ENCODE results near the gene MYLK4.

The MYLK4 gene

GRCh38 chr6:2655844-2656433 lies 94.8 kb downstream of the MYLK4 start:
- DNase-seq: no peak

GRCh38 chr6:2653369-2654032 lies 97.2 kb downstream of the MYLK4 start:
- no peak for DNase-seq

GRCh38 chr6:2652611-2653010 lies 98.1 kb downstream of the MYLK4 start:
- DNase-seq: no peak

GRCh38 chr6:2651961-2652360 lies 98.8 kb downstream of the MYLK4 start:
- no peak for DNase-seq

GRCh38 chr6:2651536-2651935 lies 99.2 kb downstream of the MYLK4 start:
- DNase-seq: no peak

GRCh38 chr6:2646346-2646745 lies 104.4 kb downstream of the MYLK4 start:
- DNase-seq: no peak

- no peak for DNase-seq
Measured at GRCh38 chr6:2643935-2644539, 106.7 kb downstream of the MYLK4 start.

GRCh38 chr6:2643130-2643529 lies 107.6 kb downstream of the MYLK4 start:
- DNase-seq: no peak

GRCh38 chr6:2641044-2641725 lies 109.5 kb downstream of the MYLK4 start:
- DNase-seq: no peak

- DNase-seq: no peak
Measured at GRCh38 chr6:2640551-2640950, 110.2 kb downstream of the MYLK4 start.

GRCh38 chr6:2639896-2640295 lies 110.8 kb downstream of the MYLK4 start:
- DNase-seq: no peak

GRCh38 chr6:2639167-2639566 lies 111.6 kb downstream of the MYLK4 start:
- DNase-seq: no peak

- no peak for DNase-seq
Measured at GRCh38 chr6:2636672-2637071, 114.0 kb downstream of the MYLK4 start.

- DNase-seq: no peak
Measured at GRCh38 chr6:2635911-2636310, 114.8 kb downstream of the MYLK4 start.

GRCh38 chr6:2634139-2634964 lies 116.4 kb downstream of the MYLK4 start:
- peak; percentile 62 for DNase-seq

GRCh38 chr6:2633736-2634135 lies 117.0 kb downstream of the MYLK4 start:
- DNase-seq: no peak

GRCh38 chr6:2632976-2633584 lies 117.6 kb downstream of the MYLK4 start:
- DNase-seq: no peak

GRCh38 chr6:2632368-2632767 lies 118.4 kb downstream of the MYLK4 start:
- no peak for DNase-seq

GRCh38 chr6:2630891-2631571 lies 119.7 kb downstream of the MYLK4 start:
- DNase-seq: no peak

GRCh38 chr6:2630359-2630758 lies 120.4 kb downstream of the MYLK4 start:
- DNase-seq: no peak

GRCh38 chr6:2626401-2626800 lies 124.3 kb downstream of the MYLK4 start:
- DNase-seq: no peak

GRCh38 chr6:2625581-2625980 lies 125.1 kb downstream of the MYLK4 start:
- DNase-seq: no peak

Data from CD4-positive, alpha-beta T cell treated with Interleukin-4 for 4 hours (primary cell).